ENCODE measurements around the gene ANKRD12.

The ANKRD12 gene

GRCh38 chr18:9296233-9297006 is 159.8 kb downstream of the ANKRD12 start:
- no peak for DNase-seq

GRCh38 chr18:9297007-9297393 is 160.4 kb downstream of the ANKRD12 start:
- no peak for DNase-seq

- DNase-seq, result no peak
Measured at GRCh38 chr18:9304388-9305070, 167.9 kb downstream of the ANKRD12 start.

- DNase-seq, result no peak
Measured at GRCh38 chr18:9319333-9319732, 182.8 kb downstream of the ANKRD12 start.

GRCh38 chr18:9321017-9321452 is 184.5 kb downstream of the ANKRD12 start:
- no peak for DNase-seq

- DNase-seq, result no peak
Measured at GRCh38 chr18:9321736-9322135, 185.2 kb downstream of the ANKRD12 start.

- no peak for DNase-seq
Measured at GRCh38 chr18:9322744-9323143, 186.2 kb downstream of the ANKRD12 start.

GRCh38 chr18:9323750-9324445 is 187.3 kb downstream of the ANKRD12 start:
- DNase-seq, result no peak

- no peak for DNase-seq
Measured at GRCh38 chr18:9325716-9326115, 189.1 kb downstream of the ANKRD12 start.

- DNase-seq, result no peak
Measured at GRCh38 chr18:9328776-9329175, 192.2 kb downstream of the ANKRD12 start.

- no peak for DNase-seq
Measured at GRCh38 chr18:9329471-9329870, 192.9 kb downstream of the ANKRD12 start.

- DNase-seq, result no peak
Measured at GRCh38 chr18:9330419-9330818, 193.8 kb downstream of the ANKRD12 start.

- DNase-seq, result peak; percentile 47
Measured at GRCh38 chr18:9333441-9334328, 197.1 kb downstream of the ANKRD12 start.

- peak; percentile 88 for DNase-seq
Measured at GRCh38 chr18:9334329-9334972, 197.9 kb downstream of the ANKRD12 start, which contains the start of gene TWSG1. Gene TWSG1 (plus strand): TSS chr18:9334773. CDS start chr18:9337230, 2,457 bp downstream.

GRCh38 chr18:9334973-9335696 is 198.6 kb downstream of the ANKRD12 start:
- DNase-seq, result peak; percentile 46

Data from inflammatory macrophage treated with lipopolysaccharide for 4 hours (primary cell).